HCT116 (cell line): ENCODE measurements around the gene NINJ1. TPM values are rescaled to one million over a fixed set of nuclear protein-coding genes. Genes with fewer than 3 reads are reported as not detected.

ENCODE experiments used
- ATAC-seq: fragments of 200-7000 bp; cut with Tn5 transposase; 2 replicates; pipeline ENCODE4 v1.9.1; 2020; ENCODE audit warnings: mild to moderate bottlenecking, moderate library complexity
- BruUV-seq: library from RNA; stranded (reverse); fragments of 400-500 nt; replicated peaks from 2 replicates; lab custom pipeline; 2021; lab: Mats Ljungman, UMichigan
- CTCF ChIA-PET: fragments of 300-600 bp; sonication (Branson Sonifier 250); formaldehyde crosslinking; loops from one replicate; lab custom pipeline; 2021; ENCODE audit warnings: antibody characterized with exemption; lab: Charles Lee
- POLR2A ChIA-PET: fragments of 300-600, 350-600 bp; sonication (Branson Sonifier 250); formaldehyde crosslinking; loops from one replicate; lab custom pipeline; 2021; ENCODE audit warnings: antibody characterized with exemption; lab: Charles Lee
- RAD21 ChIA-PET, 2 experiments: fragments of 300-600 bp; sonication (Branson Sonifier 250); formaldehyde crosslinking; loops; one replicate each; lab custom pipeline; 2023; ENCODE audit warnings: low total read pairs in 2 of 2; ENCODE audit not compliant: uncharacterized antibody in 2 of 2, unreplicated experiment in 2 of 2, low non-redundant PET in 1 of 2; lab: Charles Lee
- DNase-seq: peaks from one replicate; pipeline ENCODE4 v3.0.0-alpha.2; 2010; ENCODE audit warnings: low read depth, low spot score
- H2AFZ ChIP-seq: fragments of 200-600 bp; shearing (Covaris generic), sonication (generic); 2 replicates; pipeline ENCODE4 v1.6.1; 2017; ENCODE audit warnings: low read depth, mixed run types, mixed read lengths, antibody characterized with exemption, low read length; ENCODE audit not compliant: poor library complexity, severe bottlenecking
- H3K27ac ChIP-seq: 2 replicates; pipeline ENCODE4 v1.5.1; 2012; ENCODE audit warnings: low read depth, low read length
- H3K27me3 ChIP-seq: fragments of 200-600 bp; sonication (generic); 2 replicates; pipeline ENCODE4 v1.6.1; 2016; ENCODE audit warnings: mixed run types, low read length, mixed read lengths; ENCODE audit not compliant: insufficient read depth
- H3K36me3 ChIP-seq, 2 experiments: fragments of 200-500 bp in 1 of 2; fragments of 200-600 bp in 1 of 2; sonication (Bioruptor generic) in 1 of 2; sonication (generic) in 1 of 2; 2 replicates each; pipeline versions ENCODE4 v1.5.1 to v1.6.1; 2014 to 2016; ENCODE audit warnings: low read length in 2 of 2, inconsistent platforms in 1 of 2, mixed read lengths in 1 of 2, mixed run types in 1 of 2; ENCODE audit not compliant: insufficient read depth in 2 of 2, control insufficient read depth in 1 of 2
- H3K4me1 ChIP-seq, 2 experiments: fragments of 200-600 bp in 1 of 2; sonication (generic) in 1 of 2; 2 replicates each; pipeline versions ENCODE4 v1.5.1 to v1.6.1; 2012 to 2017; ENCODE audit warnings: low read length in 2 of 2, inconsistent platforms in 1 of 2, mild to moderate bottlenecking in 1 of 2, mixed read lengths in 1 of 2, mixed run types in 1 of 2, moderate library complexity in 1 of 2; ENCODE audit not compliant: insufficient read depth in 2 of 2, control insufficient read depth in 1 of 2
- H3K4me2 ChIP-seq: fragments of 200-600 bp; sonication (generic); 2 replicates; pipeline ENCODE4 v1.6.1; 2017; ENCODE audit warnings: mixed run types, low read length, mixed read lengths
- H3K4me3 ChIP-seq, 2 experiments: fragments of 200-600 bp in 1 of 2; sonication (generic) in 1 of 2; replicated peaks in 1 of 2; 2 replicates each; pipeline ENCODE4 v1.5.1; 2011 to 2016; ENCODE audit warnings: low read length in 2 of 2, control low read depth in 1 of 2, low read depth in 1 of 2, mild to moderate bottlenecking in 1 of 2, mixed read lengths in 1 of 2, mixed run types in 1 of 2
- H3K79me2 ChIP-seq: fragments of 200-600 bp; sonication (generic); 2 replicates; pipeline ENCODE4 v1.6.1; 2017; ENCODE audit warnings: mild to moderate bottlenecking, mixed run types, low read length, moderate library complexity, mixed read lengths; ENCODE audit not compliant: insufficient read depth
- H3K9ac ChIP-seq: fragments of 200-600 bp; sonication (generic); 2 replicates; pipeline ENCODE4 v1.6.1; 2016; ENCODE audit warnings: low read length, mixed read lengths
- H3K9me2 ChIP-seq: fragments of 200-600 bp; sonication (generic), shearing (Covaris generic); 2 replicates; pipeline ENCODE4 v1.6.1; 2017; ENCODE audit warnings: mixed run types, mild to moderate bottlenecking, moderate library complexity; ENCODE audit not compliant: insufficient read depth
- H3K9me3 ChIP-seq, 2 experiments: fragments of 200-500 bp in 1 of 2; fragments of 200-600 bp in 1 of 2; sonication (Bioruptor generic) in 1 of 2; sonication (generic) in 1 of 2; 2 replicates each; pipeline ENCODE4 v1.6.1; 2014 to 2017; ENCODE audit warnings: low read length in 2 of 2, mixed read lengths in 2 of 2, inconsistent platforms in 1 of 2, low read depth in 1 of 2, mild to moderate bottlenecking in 1 of 2, mixed run types in 1 of 2, moderate library complexity in 1 of 2; ENCODE audit not compliant: control insufficient read depth in 1 of 2, insufficient read depth in 1 of 2
- H4K20me1 ChIP-seq: fragments of 200-600 bp; sonication (generic), shearing (Covaris generic); 2 replicates; pipeline ENCODE4 v1.6.1; 2017; ENCODE audit warnings: mixed run types, mild to moderate bottlenecking, moderate library complexity; ENCODE audit not compliant: insufficient read depth
- CBX3 ChIP-seq: IDR thresholded peaks from 2 replicates; pipeline ENCODE4 v1.6.1; 2012; ENCODE audit warnings: low read depth
- CEBPB ChIP-seq: IDR thresholded peaks from 2 replicates; pipeline ENCODE4 v1.6.1; 2012; ENCODE audit warnings: low read depth
- SIN3A ChIP-seq: IDR thresholded peaks from 2 replicates; pipeline ENCODE4 v1.6.1; 2012; ENCODE audit warnings: low read depth
- YY1 ChIP-seq: IDR thresholded peaks from 2 replicates; pipeline ENCODE4 v1.6.1; 2011; ENCODE audit warnings: low read length, low read depth, moderate library complexity, mild to moderate bottlenecking; ENCODE audit not compliant: insufficient replicate concordance; ENCODE audit errors: extremely low read depth
- intact Hi-C: fragments of 100-400 bp; cut with micrococcal nuclease; formaldehyde crosslinking; loops from 2 replicates; pipeline ENCODE4 v1.10.0; 2022
- total RNA-seq: library from RNA; stranded (reverse); gene quantifications from one replicate; pipeline ENCODE4 v1.2.1, GENCODE V29; 2021; ENCODE audit not compliant: unreplicated experiment
- TF ChIP-seq, protein P1 (sequence below): IDR thresholded peaks from 2 replicates; pipeline ENCODE4 v1.6.1; 2012
- TF ChIP-seq, protein P2 (sequence below): IDR thresholded peaks from 2 replicates; pipeline ENCODE4 v1.6.1; 2011; ENCODE audit warnings: mild to moderate bottlenecking, low read length, moderate library complexity; ENCODE audit not compliant: insufficient replicate concordance; ENCODE audit errors: extremely low read depth
- TF ChIP-seq, protein P3 (sequence below): IDR thresholded peaks from 2 replicates; pipeline ENCODE4 v1.6.1; 2012

Gene NINJ1
- total RNA-seq, 1 experiment from 2014 or later, result 34.4 TPM

DNA sequence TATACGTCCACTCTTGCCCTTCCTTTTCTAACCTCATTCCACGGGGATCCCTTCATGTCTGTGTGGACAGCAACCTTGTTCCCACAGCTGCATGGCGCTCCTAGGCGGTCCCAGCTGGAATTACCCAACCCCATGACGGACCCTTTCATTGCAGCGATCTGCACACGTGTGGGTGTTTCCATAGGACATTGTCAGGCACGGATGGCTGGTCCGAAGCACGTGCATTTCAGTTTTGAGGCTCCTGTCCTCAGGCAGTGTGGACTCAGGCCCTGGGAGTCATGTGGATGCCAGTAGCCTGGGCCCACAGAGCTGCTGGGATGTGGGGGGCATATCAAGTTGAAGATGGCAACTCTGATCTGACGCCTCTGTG, 23.1 kb downstream of the NINJ1 start (continued):
- TF ChIP-seq, protein P1, sequence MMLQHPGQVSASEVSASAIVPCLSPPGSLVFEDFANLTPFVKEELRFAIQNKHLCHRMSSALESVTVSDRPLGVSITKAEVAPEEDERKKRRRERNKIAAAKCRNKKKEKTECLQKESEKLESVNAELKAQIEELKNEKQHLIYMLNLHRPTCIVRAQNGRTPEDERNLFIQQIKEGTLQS, result no peak

DNA sequence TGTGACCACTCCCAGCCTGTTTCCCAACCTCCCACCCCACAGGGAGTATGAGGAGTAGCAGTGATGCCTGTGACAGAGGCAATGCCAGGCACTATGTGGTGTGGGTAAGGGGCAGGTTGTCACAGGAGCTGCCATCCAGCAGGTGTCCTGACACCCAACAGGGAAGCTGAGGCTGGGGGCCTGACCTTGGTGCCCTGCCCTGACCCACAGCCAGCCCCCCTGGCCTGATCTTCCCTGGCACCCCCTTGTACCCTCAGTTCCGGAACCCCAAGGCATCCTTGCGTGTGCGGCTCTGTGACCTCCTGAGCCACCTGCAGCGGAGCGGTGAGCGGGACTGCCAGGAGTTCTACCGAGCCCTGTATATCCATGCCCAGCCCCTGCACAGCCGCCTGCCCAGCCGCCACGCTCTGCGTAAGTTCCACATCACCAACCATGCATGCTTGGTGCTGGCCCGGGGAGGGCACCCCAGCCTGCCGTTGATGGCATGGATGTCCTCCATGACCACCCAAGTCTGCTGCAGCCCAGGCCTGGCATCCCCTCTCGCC, 23.7 kb downstream of the NINJ1 start:
- H3K9me3 ChIP-seq, result no peaks in the 10 kb centered on the region
- no peak overlapping the region for H3K4me2 ChIP-seq
- no peaks in the 10 kb centered on the region for H4K20me1 ChIP-seq
- peaks cover 3 to 4% of the 10 kb centered on the region in 2 experiments; a peak in 3 of 4 replicates for H3K36me3 ChIP-seq
- ChIA-PET RAD21 (no interaction called here), CTCF (interaction anchor here (2.2 to 3.7 kb wide), 3 partner anchors 12 to 192 kb away, joined by 12 to 18 read pairs (median 13); no protein-coding TSS in a partner anchor), POLR2A (no interaction called here)
- TF ChIP-seq SIN3A, result no peak
- TF ChIP-seq, protein P2, sequence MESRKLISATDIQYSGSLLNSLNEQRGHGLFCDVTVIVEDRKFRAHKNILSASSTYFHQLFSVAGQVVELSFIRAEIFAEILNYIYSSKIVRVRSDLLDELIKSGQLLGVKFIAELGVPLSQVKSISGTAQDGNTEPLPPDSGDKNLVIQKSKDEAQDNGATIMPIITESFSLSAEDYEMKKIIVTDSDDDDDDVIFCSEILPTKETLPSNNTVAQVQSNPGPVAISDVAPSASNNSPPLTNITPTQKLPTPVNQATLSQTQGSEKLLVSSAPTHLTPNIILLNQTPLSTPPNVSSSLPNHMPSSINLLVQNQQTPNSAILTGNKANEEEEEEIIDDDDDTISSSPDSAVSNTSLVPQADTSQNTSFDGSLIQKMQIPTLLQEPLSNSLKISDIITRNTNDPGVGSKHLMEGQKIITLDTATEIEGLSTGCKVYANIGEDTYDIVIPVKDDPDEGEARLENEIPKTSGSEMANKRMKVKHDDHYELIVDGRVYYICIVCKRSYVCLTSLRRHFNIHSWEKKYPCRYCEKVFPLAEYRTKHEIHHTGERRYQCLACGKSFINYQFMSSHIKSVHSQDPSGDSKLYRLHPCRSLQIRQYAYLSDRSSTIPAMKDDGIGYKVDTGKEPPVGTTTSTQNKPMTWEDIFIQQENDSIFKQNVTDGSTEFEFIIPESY, result no peak
- TF ChIP-seq, protein P3, sequence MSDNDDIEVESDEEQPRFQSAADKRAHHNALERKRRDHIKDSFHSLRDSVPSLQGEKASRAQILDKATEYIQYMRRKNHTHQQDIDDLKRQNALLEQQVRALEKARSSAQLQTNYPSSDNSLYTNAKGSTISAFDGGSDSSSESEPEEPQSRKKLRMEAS, result no peak
- no peak for TF ChIP-seq CBX3
- TF ChIP-seq CEBPB, result no peak
- TF ChIP-seq YY1, result no peak
- BruUV-seq, result no TSS peak
- H3K27me3 ChIP-seq, result no peaks in the 10 kb centered on the region
- DNase-seq (no peak), ATAC-seq (no peak)
- peaks cover 23% of the 10 kb centered on the region for H3K79me2 ChIP-seq
- no peak overlapping the region for H2AFZ ChIP-seq
- H3K27ac ChIP-seq, result no peak overlapping the region
- H3K9ac ChIP-seq, result no peak overlapping the region
- H3K4me3 ChIP-seq, result no peak overlapping the region
- intact Hi-C loops, result no loop called here
- H3K9me2 ChIP-seq, result no peaks in the 10 kb centered on the region
- peaks cover 0 to 23% of the 10 kb centered on the region in 2 experiments; a peak in 2 of 4 replicates for H3K4me1 ChIP-seq
